Naive thymus-derived CD8-positive, alpha-beta T cell (primary cell): ENCODE measurements around the gene PPBP. TPM values are rescaled to one million over a fixed set of nuclear protein-coding genes. Genes with fewer than 3 reads are reported as not detected.

Experiments
- ATAC-seq, 2 donors: fragments of 150-1000 bp; cut with Tn5 transposase in 1 of 2; sonication (Bioruptor Pico), chemical (Tn5 transposase) in 1 of 2; 1 replicate in 1 of 2; 2 replicates in 1 of 2; pipeline ENCODE4 v1.10.0; 2021; ENCODE audit warnings: mild to moderate bottlenecking in 2 of 2, moderate library complexity in 2 of 2
- POLR2A ChIA-PET: fragments of 350-600 bp; sonication (Branson Sonifier 250); formaldehyde crosslinking; loops from one replicate; lab custom pipeline; 2021; ENCODE audit warnings: antibody characterized with exemption; lab: Charles Lee
- DNase-seq, 10 donors: peaks; one replicate each; pipeline versions ENCODE4 v3.0.0 to v3.0.0-alpha.2; 2020 to 2022
- H3K27ac Mint-ChIP-seq, 10 donors: one replicate each; pipeline ENCODE4 v1.8.0; 2020 to 2022; ENCODE audit warnings: mild to moderate bottlenecking in 10 of 10, mixed read lengths in 10 of 10, moderate library complexity in 4 of 10, inconsistent platforms in 1 of 10
- H3K27me3 Mint-ChIP-seq, 5 donors: one replicate each; pipeline ENCODE4 v1.8.0; 2021 to 2022; ENCODE audit warnings: mixed read lengths in 5 of 5
- H3K36me3 Mint-ChIP-seq, 3 donors: one replicate each; pipeline ENCODE4 v1.8.0; 2020 to 2022; ENCODE audit warnings: mixed read lengths in 3 of 3, mild to moderate bottlenecking in 2 of 3, inconsistent platforms in 1 of 3
- H3K4me1 Mint-ChIP-seq, 4 donors: one replicate each; pipeline ENCODE4 v1.8.0; 2021 to 2022; ENCODE audit warnings: mixed read lengths in 4 of 4
- H3K4me3 Mint-ChIP-seq, 10 donors: one replicate each; pipeline ENCODE4 v1.8.0; 2020 to 2022; ENCODE audit warnings: mild to moderate bottlenecking in 10 of 10, mixed read lengths in 10 of 10, moderate library complexity in 6 of 10, inconsistent platforms in 1 of 10
- H3K9me3 Mint-ChIP-seq, 9 donors: one replicate each; pipeline ENCODE4 v1.8.0; 2020 to 2022; ENCODE audit warnings: mixed read lengths in 9 of 9, mild to moderate bottlenecking in 3 of 9, inconsistent platforms in 1 of 9, moderate library complexity in 1 of 9
- polyA plus RNA-seq, 3 donors: library from polyadenylated mRNA; unstranded; fragments of 300-500 nt; fragmentation: Illumina TruSeq; gene quantifications; one replicate each; pipeline ENCODE4 v1.2.3, GENCODE V29; 2021
- total RNA-seq, 8 experiments: library from RNA in 2 of 8; stranded (reverse) in 2 of 8; gene quantifications; one replicate each; pipeline ENCODE4 v1.2.3 and lab custom pipeline; 2021 to 2026

The PPBP gene
- total and polyA plus RNA-seq, 5 experiments from 2014 or later: 0.52 TPM; not detected in 4

- H3K27ac Mint-ChIP-seq: no peak overlapping the region
Measured at GRCh38 chr4:74015126-74015780, 27.3 kb upstream of the PPBP start.

DNA sequence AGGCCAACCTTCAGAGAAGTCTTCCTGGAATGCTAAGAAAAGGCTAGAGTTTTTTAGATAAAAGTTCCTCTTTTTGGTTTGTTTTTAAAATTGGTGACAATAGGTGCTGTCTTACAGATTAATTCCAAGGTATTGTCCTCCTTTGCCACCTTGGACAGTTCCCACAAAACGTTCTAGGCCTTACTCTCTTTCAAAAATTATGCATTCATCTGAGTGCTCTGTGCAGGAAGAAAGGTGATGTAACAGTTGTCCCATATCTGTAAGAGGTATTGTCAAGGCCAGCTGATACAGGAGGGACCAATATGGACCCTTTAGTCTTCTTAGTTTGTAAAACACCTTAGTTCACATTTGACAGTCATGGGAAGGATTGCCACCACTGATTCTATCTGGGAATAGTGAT lies 26.3 kb upstream of the PPBP start:
- POLR2A ChIA-PET: no interaction called here
- DNase-seq (no peak), ATAC-seq (no peak)
- Mint-ChIP-seq H3K36me3 (peaks cover 0 to 5% (median 0%) of the 10 kb centered on the region in 3 donors), H3K4me3 (no peak overlapping the region), H3K4me1 (peaks cover 0 to 15% (median 0%) of the 10 kb centered on the region in 4 donors), H3K27me3 (peaks cover 0 to 1% (median 0%) of the 10 kb centered on the region in 5 donors), H3K9me3 (peaks cover 0 to 4% (median 0%) of the 10 kb centered on the region in 9 donors), H3K27ac (no peak overlapping the region)

More at GRCh38 chr4:74015126-74015780, 27.3 kb upstream of the PPBP start:
- POLR2A ChIA-PET: no interaction called here
- Mint-ChIP-seq H3K4me1 (peaks cover 0 to 15% (median 0%) of the 10 kb centered on the region in 4 donors), H3K4me3 (no peak overlapping the region), H3K36me3 (peaks cover 0 to 5% (median 0%) of the 10 kb centered on the region in 3 donors), H3K9me3 (peaks cover 0 to 4% (median 0%) of the 10 kb centered on the region in 9 donors), H3K27me3 (peaks cover 0 to 1% (median 0%) of the 10 kb centered on the region in 5 donors)
- no peak for ATAC-seq
- DNase-seq: no peak

GRCh38 chr4:74013264-74013663 lies 25.3 kb upstream of the PPBP start:
- DNase-seq (no peak), ATAC-seq (no peak)
- Mint-ChIP-seq H3K4me1 (peaks cover 0 to 11% (median 0%) of the 10 kb centered on the region in 4 donors), H3K9me3 (peaks cover 0 to 4% (median 0%) of the 10 kb centered on the region in 9 donors), H3K27ac (no peak overlapping the region), H3K27me3 (peaks cover 0 to 1% (median 0%) of the 10 kb centered on the region in 5 donors), H3K36me3 (peaks cover 0 to 5% (median 0%) of the 10 kb centered on the region in 3 donors), H3K4me3 (no peak overlapping the region)
- POLR2A ChIA-PET: no interaction called here

DNA sequence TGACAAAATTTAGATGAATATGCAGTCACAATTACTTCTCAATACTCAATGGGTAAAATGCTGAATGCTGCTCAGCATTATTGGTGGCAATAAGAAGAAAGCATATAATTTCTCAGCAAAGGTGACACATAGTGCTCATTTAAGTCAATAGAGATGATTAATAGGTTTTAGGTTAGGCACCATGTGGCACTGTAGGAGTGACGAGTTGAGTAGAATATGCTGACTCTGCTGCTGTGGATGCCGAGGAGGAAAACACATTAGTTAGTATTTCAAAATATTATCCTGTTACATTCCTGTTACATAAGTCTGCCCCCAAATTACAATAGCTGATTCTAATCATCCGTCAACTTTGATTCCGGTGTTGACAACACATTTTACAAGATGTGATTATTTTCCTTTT lies 24.1 kb upstream of the PPBP start:
- POLR2A ChIA-PET: no interaction called here
- Mint-ChIP-seq H3K4me3 (no peak overlapping the region), H3K27me3 (peaks cover 0 to 1% (median 0%) of the 10 kb centered on the region in 5 donors), H3K27ac (no peak overlapping the region), H3K36me3 (peaks cover 0 to 5% (median 0%) of the 10 kb centered on the region in 3 donors), H3K9me3 (peaks cover 0 to 4% (median 0%) of the 10 kb centered on the region in 9 donors), H3K4me1 (peaks cover 0 to 11% (median 0%) of the 10 kb centered on the region in 4 donors)
- DNase-seq (no peak), ATAC-seq (no peak)

DNA sequence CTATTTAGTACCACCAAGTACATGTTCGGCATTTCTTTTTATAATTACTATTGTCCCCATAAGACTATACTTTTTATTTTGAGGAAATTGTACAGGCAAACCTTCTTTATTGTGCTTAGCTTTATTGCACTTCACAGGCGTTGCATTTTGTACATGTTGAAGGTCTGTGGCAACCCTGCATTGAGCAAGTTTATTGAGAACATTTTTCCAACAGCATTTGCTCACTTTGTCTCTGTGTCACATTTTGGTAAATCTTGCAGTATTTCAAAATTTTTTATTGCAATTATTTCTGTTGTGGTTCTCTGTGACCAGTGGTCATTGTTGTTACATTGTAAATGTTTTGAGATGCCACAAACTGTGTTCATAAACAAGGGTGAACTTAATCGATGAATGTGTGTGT lies 21.3 kb upstream of the PPBP start:
- DNase-seq: no peak
- no peaks in the 10 kb centered on the region for H3K4me1 Mint-ChIP-seq
- H3K27me3 Mint-ChIP-seq: peaks cover 0 to 1% (median 0%) of the 10 kb centered on the region in 5 donors
- POLR2A ChIA-PET: no interaction called here
- no peak overlapping the region for H3K4me3 Mint-ChIP-seq
- H3K9me3 Mint-ChIP-seq: peaks cover 0 to 4% (median 0%) of the 10 kb centered on the region in 9 donors
- ATAC-seq: no peak
- no peak overlapping the region for H3K27ac Mint-ChIP-seq
- peaks cover 0 to 5% (median 0%) of the 10 kb centered on the region in 3 donors for H3K36me3 Mint-ChIP-seq

- H3K9me3 Mint-ChIP-seq: peaks cover 0 to 4% (median 0%) of the 10 kb centered on the region in 9 donors
- ATAC-seq: no peak
- no peak overlapping the region for H3K4me3 Mint-ChIP-seq
- no peak for DNase-seq
- H3K4me1 Mint-ChIP-seq: no peaks in the 10 kb centered on the region
- H3K27ac Mint-ChIP-seq: no peak overlapping the region
- peaks cover 0 to 5% (median 0%) of the 10 kb centered on the region in 3 donors for H3K36me3 Mint-ChIP-seq
- POLR2A ChIA-PET: no interaction called here
- peaks cover 0 to 4% (median 0%) of the 10 kb centered on the region in 5 donors for H3K27me3 Mint-ChIP-seq
Measured at GRCh38 chr4:74006009-74006476, 18.1 kb upstream of the PPBP start.

DNA sequence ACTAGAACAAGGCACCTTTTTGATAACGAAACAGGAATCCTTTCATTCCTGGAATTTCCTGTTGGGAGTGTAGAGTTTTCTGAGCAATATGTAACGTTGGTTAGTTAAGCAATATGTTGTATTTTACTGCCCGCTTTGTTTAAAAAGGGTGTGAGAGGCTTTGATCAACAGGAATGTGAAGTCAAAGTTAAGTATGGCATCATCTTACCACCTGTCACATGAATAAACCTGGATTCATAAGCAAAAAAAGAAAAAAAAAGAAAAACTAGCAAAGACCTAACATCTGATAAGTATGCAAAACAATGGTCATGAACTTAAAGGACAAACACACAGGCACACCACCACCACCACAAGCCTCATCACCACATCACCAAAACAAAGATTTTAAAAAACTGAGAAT lies 17.5 kb upstream of the PPBP start:
- no peak overlapping the region for H3K4me3 Mint-ChIP-seq

GRCh38 chr4:74004668-74005067 lies 16.7 kb upstream of the PPBP start:
- ATAC-seq (no peak), DNase-seq (no peak)
- Mint-ChIP-seq H3K4me3 (no peak overlapping the region), H3K9me3 (peaks cover 0 to 5% (median 0%) of the 10 kb centered on the region in 9 donors), H3K4me1 (no peaks in the 10 kb centered on the region), H3K36me3 (no peaks in the 10 kb centered on the region), H3K27ac (no peak overlapping the region), H3K27me3 (peaks cover 0 to 4% (median 0%) of the 10 kb centered on the region in 5 donors)
- POLR2A ChIA-PET: no interaction called here

More for the DNA sequence above, 17.5 kb upstream of the PPBP start:
- peaks cover 0 to 1% (median 0%) of the 10 kb centered on the region in 9 donors for H3K9me3 Mint-ChIP-seq
- DNase-seq: no peak
- peaks cover 0 to 2% (median 0%) of the 10 kb centered on the region in 3 donors for H3K36me3 Mint-ChIP-seq
- no peaks in the 10 kb centered on the region for H3K4me1 Mint-ChIP-seq
- ATAC-seq: no peak
- H3K27me3 Mint-ChIP-seq: peaks cover 0 to 4% (median 0%) of the 10 kb centered on the region in 5 donors
- H3K27ac Mint-ChIP-seq: no peak overlapping the region
- POLR2A ChIA-PET: no interaction called here

DNA sequence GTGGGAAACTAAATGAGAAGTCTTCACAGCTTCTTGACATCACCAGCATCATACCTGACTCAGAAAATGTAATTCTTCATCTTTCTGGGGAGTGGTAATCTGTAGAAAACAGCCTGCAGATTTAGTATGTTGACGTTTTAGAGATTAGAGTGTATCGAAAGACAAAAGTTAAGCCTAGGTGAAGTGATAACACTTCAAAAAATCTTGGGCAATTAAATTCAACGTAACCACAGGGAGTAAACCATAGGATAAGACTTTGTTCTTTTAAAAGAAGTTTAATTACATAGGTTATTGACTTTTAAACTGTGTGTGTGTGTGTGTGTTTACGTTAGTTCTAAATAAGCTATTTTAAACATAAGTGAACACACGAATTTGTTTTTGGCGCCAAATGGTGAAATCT lies 12.3 kb upstream of the PPBP start:
- Mint-ChIP-seq H3K36me3 (no peaks in the 10 kb centered on the region), H3K27me3 (peaks cover 3 to 15% (median 9%) of the 10 kb centered on the region in 5 donors), H3K9me3 (peaks cover 0 to 5% (median 0%) of the 10 kb centered on the region in 9 donors), H3K4me3 (no peak overlapping the region), H3K4me1 (peaks cover 0 to 4% (median 2%) of the 10 kb centered on the region in 4 donors), H3K27ac (no peak overlapping the region)
- POLR2A ChIA-PET: no interaction called here
- ATAC-seq (no peak), DNase-seq (no peak)

GRCh38 chr4:73998040-73999011 lies 10.3 kb upstream of the PPBP start, which contains the start of gene CXCL5:
TSS of gene CXCL5 (minus strand) at chr4:73998677. CDS start at chr4:73998581, 96 bp downstream.
- Mint-ChIP-seq H3K4me1 (peaks cover 0 to 4% (median 2%) of the 10 kb centered on the region in 4 donors), H3K27ac (peak within 1 kb of the TSS in 1 of 10 donors; percentile 59), H3K36me3 (no peaks in the 10 kb centered on the region), H3K27me3 (peaks cover 5 to 18% (median 12%) of the 10 kb centered on the region in 5 donors), H3K4me3 (no peak within 1 kb of the TSS), H3K9me3 (peaks cover 0 to 5% (median 0%) of the 10 kb centered on the region in 9 donors)
- no peak for DNase-seq
- ATAC-seq: no peak
- POLR2A ChIA-PET: no interaction called here

DNA sequence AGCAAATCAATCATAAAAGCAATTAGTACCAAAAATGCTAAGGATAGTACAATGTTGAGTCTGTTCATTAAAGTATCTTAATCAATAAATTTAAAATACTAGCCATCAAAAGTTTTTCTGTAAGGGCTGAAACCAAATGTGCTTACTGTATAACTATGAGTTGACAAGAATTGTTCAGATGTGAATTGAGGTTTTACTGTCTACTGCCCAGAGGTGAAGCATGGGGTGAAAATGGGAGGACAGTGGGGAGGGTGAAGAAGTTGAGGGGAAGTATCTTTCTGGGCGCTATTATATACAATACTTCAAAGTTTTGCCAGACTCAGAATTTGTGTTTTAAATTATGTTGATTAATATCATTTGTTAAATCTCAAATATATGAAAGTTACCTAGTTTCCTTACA lies 4.1 kb upstream of the PPBP start:
- peaks cover 0 to 3% (median 0%) of the 10 kb centered on the region in 9 donors for H3K9me3 Mint-ChIP-seq
- DNase-seq (no peak), ATAC-seq (no peak)
- POLR2A ChIA-PET: no interaction called here
- no peak overlapping the region for H3K27ac Mint-ChIP-seq
- no peaks in the 10 kb centered on the region for H3K36me3 Mint-ChIP-seq
- no peaks in the 10 kb centered on the region for H3K4me1 Mint-ChIP-seq
- peaks cover 0 to 7% (median 6%) of the 10 kb centered on the region in 5 donors for H3K27me3 Mint-ChIP-seq
- H3K4me3 Mint-ChIP-seq: no peak overlapping the region

DNA sequence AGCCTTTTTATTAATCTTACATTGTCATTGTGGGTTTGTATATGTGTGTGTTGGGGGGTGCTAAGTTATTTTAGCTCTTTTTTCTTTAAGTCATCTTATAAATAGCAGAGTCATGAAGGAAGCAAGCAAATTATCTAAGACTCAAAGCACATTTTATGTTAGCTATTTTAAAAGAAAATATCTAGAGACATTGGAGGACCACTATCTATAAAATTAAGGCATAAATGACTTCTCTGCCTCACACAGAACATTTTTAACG lies 3.7 kb upstream of the PPBP start:
- Mint-ChIP-seq H3K9me3 (peaks cover 0 to 3% (median 0%) of the 10 kb centered on the region in 9 donors), H3K4me1 (no peaks in the 10 kb centered on the region), H3K36me3 (no peaks in the 10 kb centered on the region), H3K27me3 (peaks cover 0 to 7% (median 5%) of the 10 kb centered on the region in 5 donors), H3K27ac (no peak overlapping the region), H3K4me3 (no peak overlapping the region)
- POLR2A ChIA-PET: no interaction called here
- ATAC-seq (no peak), DNase-seq (no peak)
